ENCODE data around the gene NSUN7. TPM values are rescaled to one million over a fixed set of nuclear protein-coding genes. Genes with fewer than 3 reads are reported as not detected.

NSUN7 gene
- total and polyA plus RNA-seq, 8 donors = 5.3 to 19.1 (median 15.6) TPM

DNA sequence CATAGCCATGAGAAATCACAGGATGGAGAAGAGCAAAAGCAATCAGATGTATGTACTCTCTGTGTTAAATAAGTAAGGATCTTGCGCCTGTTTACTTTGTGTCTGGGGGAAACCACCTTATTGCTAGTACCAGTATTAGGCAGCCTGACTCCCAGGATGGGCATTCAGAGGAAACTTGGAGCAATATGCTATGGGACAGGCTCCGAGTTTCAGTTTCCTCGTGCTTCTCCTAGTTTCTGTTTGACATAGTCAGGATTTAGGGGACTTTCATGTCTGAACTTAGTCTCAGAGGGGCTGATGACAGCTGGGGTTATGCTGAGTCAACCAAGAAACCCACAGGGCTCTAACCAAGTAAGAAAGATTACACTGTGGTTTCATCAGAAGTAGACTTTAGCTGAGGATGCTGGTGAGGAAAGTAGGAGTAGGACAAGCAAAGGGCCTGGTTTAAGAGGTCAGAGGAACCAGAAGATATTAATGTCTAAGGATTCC lies 13.5 kb downstream of the NSUN7 start:
- DNase-seq (no peak), ATAC-seq (no peak)
- H3K4me3 ChIP-seq = no peak overlapping the region
- intact Hi-C loops (cut with DNase I) = no loop called here
- H3K36me3 ChIP-seq = no peaks in the 10 kb centered on the region
- H3K9me3 ChIP-seq = no peaks in the 10 kb centered on the region
- peaks cover 0 to 5% of the 10 kb centered on the region in 2 donors for H3K4me1 ChIP-seq
- H3K27me3 ChIP-seq = no peaks in the 10 kb centered on the region
- TF ChIP-seq, protein P1, sequence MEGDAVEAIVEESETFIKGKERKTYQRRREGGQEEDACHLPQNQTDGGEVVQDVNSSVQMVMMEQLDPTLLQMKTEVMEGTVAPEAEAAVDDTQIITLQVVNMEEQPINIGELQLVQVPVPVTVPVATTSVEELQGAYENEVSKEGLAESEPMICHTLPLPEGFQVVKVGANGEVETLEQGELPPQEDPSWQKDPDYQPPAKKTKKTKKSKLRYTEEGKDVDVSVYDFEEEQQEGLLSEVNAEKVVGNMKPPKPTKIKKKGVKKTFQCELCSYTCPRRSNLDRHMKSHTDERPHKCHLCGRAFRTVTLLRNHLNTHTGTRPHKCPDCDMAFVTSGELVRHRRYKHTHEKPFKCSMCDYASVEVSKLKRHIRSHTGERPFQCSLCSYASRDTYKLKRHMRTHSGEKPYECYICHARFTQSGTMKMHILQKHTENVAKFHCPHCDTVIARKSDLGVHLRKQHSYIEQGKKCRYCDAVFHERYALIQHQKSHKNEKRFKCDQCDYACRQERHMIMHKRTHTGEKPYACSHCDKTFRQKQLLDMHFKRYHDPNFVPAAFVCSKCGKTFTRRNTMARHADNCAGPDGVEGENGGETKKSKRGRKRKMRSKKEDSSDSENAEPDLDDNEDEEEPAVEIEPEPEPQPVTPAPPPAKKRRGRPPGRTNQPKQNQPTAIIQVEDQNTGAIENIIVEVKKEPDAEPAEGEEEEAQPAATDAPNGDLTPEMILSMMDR (IDR thresholded peaks at IDR 0.05) = no peak
- H3K27ac ChIP-seq = no peak overlapping the region

- ATAC-seq (no peak), DNase-seq (peak in 1 of 4 donors; percentile 9)
- intact Hi-C loops (cut with DNase I) = no loop called here
- Histone ChIP-seq H3K27me3 (no peaks in the 10 kb centered on the region), H3K4me3 (no peak overlapping the region), H3K4me1 (no peaks in the 10 kb centered on the region), H3K27ac (no peak overlapping the region), H3K9me3 (no peaks in the 10 kb centered on the region), H3K36me3 (no peaks in the 10 kb centered on the region)
- TF ChIP-seq, protein P1 (IDR thresholded peaks at IDR 0.05) = no peak
Measured at GRCh38 chr4:40769266-40769665, 19.5 kb downstream of the NSUN7 start.

GRCh38 chr4:40778090-40778489 lies 28.3 kb downstream of the NSUN7 start:
- H3K9me3 ChIP-seq = peaks cover 0 to 8% of the 10 kb centered on the region in 2 donors
- no peak overlapping the region for H3K27ac ChIP-seq
- no peak for DNase-seq
- TF ChIP-seq, protein P1 (IDR thresholded peaks at IDR 0.05) = no peak
- no peak overlapping the region for H3K4me3 ChIP-seq
- ATAC-seq = no peak
- H3K27me3 ChIP-seq = no peaks in the 10 kb centered on the region
- peaks cover 0 to 4% of the 10 kb centered on the region in 2 donors for H3K36me3 ChIP-seq
- H3K4me1 ChIP-seq = no peaks in the 10 kb centered on the region
- intact Hi-C loops (cut with DNase I) = no loop called here

DNA sequence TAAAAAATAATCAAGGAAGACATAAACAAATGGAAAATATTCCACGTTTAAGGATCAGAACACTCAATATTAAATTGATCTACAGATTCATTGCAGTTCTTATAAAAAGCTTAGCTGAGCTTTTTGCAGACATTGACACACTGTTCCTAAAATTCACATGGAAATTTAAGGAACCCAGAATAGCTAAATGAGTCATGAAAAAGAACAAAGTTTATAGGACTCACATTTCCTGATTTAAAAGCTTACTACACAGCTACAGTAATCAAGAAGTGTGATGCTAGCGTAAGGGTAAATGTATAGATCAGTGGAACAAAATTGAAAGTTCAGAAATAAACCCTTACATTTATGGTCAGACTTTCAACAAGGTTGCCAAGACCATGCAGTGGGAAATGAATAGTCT lies 33.1 kb downstream of the NSUN7 start:
- Histone ChIP-seq H3K27me3 (no peaks in the 10 kb centered on the region), H3K4me1 (no peaks in the 10 kb centered on the region), H3K36me3 (no peaks in the 10 kb centered on the region), H3K27ac (no peak overlapping the region), H3K4me3 (no peak overlapping the region), H3K9me3 (peaks cover 0 to 6% of the 10 kb centered on the region in 2 donors)
- no peak for ATAC-seq
- DNase-seq = no peak
- TF ChIP-seq, protein P1 (IDR thresholded peaks at IDR 0.05) = no peak
- intact Hi-C loops (cut with DNase I) = no loop called here

DNA sequence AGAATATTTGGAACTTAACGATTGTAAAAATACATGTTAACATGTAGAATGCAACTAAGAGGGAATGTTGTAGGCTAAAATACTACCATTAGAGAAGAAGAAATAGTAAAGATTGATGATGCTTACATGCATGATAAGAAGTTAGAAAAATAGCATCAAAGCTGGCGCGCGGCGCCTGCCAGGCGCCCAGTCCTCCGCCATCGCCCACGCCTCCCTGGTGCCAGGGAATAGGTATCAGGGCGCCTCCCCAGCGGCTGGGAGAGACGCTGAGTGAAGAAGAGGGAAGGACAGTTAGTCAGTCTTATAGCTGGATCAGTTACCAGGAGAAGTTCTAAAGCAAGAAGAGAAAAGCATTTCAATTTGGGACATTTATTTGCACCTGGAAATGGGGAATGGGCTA lies 36.0 kb downstream of the NSUN7 start:
- Histone ChIP-seq H3K27ac (no peak overlapping the region), H3K4me1 (peaks cover 0 to 16% of the 10 kb centered on the region in 2 donors), H3K4me3 (no peak overlapping the region), H3K36me3 (no peaks in the 10 kb centered on the region), H3K27me3 (no peaks in the 10 kb centered on the region), H3K9me3 (no peaks in the 10 kb centered on the region)
- intact Hi-C loops (cut with DNase I) = no loop called here
- TF ChIP-seq, protein P1 (IDR thresholded peaks at IDR 0.05) = no peak
- no peak for DNase-seq
- ATAC-seq = no peak

Data from left lung (tissue), 10 donors.